Measurements from ENCODE around the gene GRIK4. TPM values are rescaled to one million over a fixed set of nuclear protein-coding genes. Genes with fewer than 3 reads are reported as not detected.

Gene GRIK4
- polyA plus RNA-seq, 1 donor from 2014 or later, result 3.4 TPM

DNA sequence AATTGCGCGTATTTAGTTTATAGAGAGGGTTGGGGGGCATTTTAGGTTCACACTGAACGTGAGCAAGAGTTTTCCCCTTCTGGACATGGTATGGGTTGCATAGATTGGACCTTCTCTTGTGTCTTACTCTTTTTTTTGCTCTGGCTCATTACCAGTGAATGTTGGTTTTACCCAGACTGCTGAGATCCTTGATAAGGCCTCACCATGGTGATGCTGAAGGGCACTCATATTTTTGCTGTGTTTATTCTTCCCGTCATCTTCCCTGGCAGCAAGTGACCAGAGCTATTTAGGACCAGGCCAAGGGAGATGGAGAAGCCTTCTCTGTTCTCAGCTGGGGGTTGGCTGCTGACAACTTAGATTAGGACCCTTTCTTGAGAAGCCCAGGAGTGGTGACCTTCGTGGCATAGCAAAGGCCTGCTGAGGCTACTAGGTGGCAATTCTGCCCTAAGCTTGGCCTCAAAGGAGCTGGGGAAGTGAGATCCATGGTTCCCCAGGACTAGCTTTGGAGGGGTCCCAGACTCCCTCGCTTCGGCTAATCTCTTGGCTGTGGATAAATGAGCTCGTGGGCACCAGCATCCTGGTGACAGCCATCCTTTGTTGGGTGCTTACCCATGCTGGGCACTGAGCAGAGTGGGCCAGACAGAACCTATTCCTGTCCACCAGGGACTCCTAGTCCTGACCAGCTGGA lies 47.3 kb downstream of the GRIK4 start (continued):
- TF ChIP-seq, protein P1, sequence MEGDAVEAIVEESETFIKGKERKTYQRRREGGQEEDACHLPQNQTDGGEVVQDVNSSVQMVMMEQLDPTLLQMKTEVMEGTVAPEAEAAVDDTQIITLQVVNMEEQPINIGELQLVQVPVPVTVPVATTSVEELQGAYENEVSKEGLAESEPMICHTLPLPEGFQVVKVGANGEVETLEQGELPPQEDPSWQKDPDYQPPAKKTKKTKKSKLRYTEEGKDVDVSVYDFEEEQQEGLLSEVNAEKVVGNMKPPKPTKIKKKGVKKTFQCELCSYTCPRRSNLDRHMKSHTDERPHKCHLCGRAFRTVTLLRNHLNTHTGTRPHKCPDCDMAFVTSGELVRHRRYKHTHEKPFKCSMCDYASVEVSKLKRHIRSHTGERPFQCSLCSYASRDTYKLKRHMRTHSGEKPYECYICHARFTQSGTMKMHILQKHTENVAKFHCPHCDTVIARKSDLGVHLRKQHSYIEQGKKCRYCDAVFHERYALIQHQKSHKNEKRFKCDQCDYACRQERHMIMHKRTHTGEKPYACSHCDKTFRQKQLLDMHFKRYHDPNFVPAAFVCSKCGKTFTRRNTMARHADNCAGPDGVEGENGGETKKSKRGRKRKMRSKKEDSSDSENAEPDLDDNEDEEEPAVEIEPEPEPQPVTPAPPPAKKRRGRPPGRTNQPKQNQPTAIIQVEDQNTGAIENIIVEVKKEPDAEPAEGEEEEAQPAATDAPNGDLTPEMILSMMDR (IDR thresholded peaks at IDR 0.05; ENCODE audit: poor library complexity, severe bottlenecking), result no peak

DNA sequence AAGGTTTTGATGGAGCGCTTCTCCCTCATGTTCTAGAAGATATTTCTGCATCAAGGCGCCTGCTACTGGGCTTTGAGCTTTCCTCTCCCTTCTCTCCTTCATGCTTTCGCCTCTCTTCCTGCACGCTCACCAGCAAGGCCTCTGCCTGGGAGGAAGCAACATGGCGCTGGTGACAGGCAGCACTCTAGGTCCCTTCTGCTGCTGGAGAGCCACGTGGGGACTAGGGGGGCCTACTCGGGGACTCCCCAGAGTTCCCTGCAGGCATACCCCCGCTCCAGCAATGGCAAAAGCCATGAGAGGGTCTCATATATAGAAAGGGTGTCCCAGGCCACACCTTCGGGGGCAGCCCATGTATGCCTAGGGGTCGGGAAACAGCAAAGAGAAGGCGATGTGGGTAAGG lies 49.7 kb downstream of the GRIK4 start:
- H3K9me2 ChIP-seq (ENCODE audit: insufficient read depth, low read length), result no peaks in the 10 kb centered on the region
- H3K27me3 ChIP-seq (ENCODE audit: insufficient read depth, low read depth, low read length), result peaks cover 3% of the 10 kb centered on the region
- no peak overlapping the region for H3K9ac ChIP-seq (ENCODE audit: low read length)
- H3K4me2 ChIP-seq (ENCODE audit: low read length), result no peak overlapping the region
- no peak overlapping the region for H3K27ac ChIP-seq (ENCODE audit: low read length)
- no peaks in the 10 kb centered on the region for H3F3A ChIP-seq (ENCODE audit: insufficient read depth, low read length, poor library complexity, severe bottlenecking)
- TF ChIP-seq, protein P1 (IDR thresholded peaks at IDR 0.05; ENCODE audit: poor library complexity, severe bottlenecking), result no peak
- no peak for TF ChIP-seq TAF1 (IDR thresholded peaks at IDR 0.05; ENCODE audit: low read depth)
- no peak overlapping the region for H3K4me3 ChIP-seq (ENCODE audit: low read length)
- no peaks in the 10 kb centered on the region for H3K79me2 ChIP-seq (replicated peaks; ENCODE audit: insufficient read depth, low read length)
- no peaks in the 10 kb centered on the region for H3K9me3 ChIP-seq (ENCODE audit: low read length)
- H3K36me3 ChIP-seq (ENCODE audit: insufficient read depth, low read length), result no peaks in the 10 kb centered on the region
- H4K20me1 ChIP-seq (ENCODE audit: insufficient read depth), result no peaks in the 10 kb centered on the region
- no peak overlapping the region for H2AFZ ChIP-seq (ENCODE audit: low read depth, low read length)

DNA sequence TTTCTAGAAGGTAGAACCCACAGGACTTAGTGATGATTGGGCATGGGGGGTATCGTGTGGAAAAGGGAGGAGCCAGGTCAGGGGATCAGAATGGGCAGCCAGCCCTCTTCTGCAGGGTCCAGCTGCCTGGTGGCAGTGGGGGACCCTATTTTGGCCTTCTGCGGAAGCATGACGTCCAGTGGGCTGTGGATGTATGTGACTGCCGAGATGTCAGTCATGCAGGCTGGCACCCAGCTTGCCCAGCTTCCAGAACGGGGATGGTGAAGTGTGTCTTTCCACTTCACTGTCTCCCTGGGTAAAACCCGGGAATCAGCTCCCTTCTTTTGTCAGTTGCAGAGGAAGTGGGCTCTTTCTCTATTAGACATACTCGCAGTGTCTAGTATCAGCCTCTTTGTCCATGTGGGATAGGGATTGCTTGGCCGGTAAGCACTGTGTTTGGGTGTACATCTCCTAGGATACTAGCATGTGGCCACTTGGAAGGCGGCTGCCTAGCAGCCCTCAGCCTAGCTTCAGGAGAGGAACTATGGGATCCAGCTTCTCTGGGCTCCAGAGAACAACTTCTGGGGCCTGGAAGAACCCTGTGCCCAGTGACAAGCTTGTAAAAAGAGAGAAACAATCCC lies 51.4 kb downstream of the GRIK4 start:
- Histone ChIP-seq H3K27ac (ENCODE audit: low read length) (no peak overlapping the region), H3K4me2 (ENCODE audit: low read length) (no peak overlapping the region)

More for the DNA sequence above, 51.4 kb downstream of the GRIK4 start:
- Histone ChIP-seq H3K79me2 (replicated peaks; ENCODE audit: insufficient read depth, low read length) (no peaks in the 10 kb centered on the region), H4K20me1 (ENCODE audit: insufficient read depth) (no peaks in the 10 kb centered on the region), H3K27me3 (ENCODE audit: insufficient read depth, low read depth, low read length) (peaks cover 8% of the 10 kb centered on the region), H3K9ac (ENCODE audit: low read length) (no peak overlapping the region), H3K9me3 (ENCODE audit: low read length) (no peaks in the 10 kb centered on the region), H3F3A (ENCODE audit: insufficient read depth, low read length, poor library complexity, severe bottlenecking) (no peaks in the 10 kb centered on the region), H3K9me2 (ENCODE audit: insufficient read depth, low read length) (no peaks in the 10 kb centered on the region), H2AFZ (ENCODE audit: low read depth, low read length) (no peak overlapping the region), H3K4me3 (ENCODE audit: low read length) (no peak overlapping the region), H3K36me3 (ENCODE audit: insufficient read depth, low read length) (no peaks in the 10 kb centered on the region)
- TF ChIP-seq, protein P1 (IDR thresholded peaks at IDR 0.05; ENCODE audit: poor library complexity, severe bottlenecking), result no peak
- TF ChIP-seq EP300 (conservative IDR thresholded peaks at IDR 0.05; ENCODE audit: poor library complexity, severe bottlenecking), result no peak
- TF ChIP-seq, protein P2, sequence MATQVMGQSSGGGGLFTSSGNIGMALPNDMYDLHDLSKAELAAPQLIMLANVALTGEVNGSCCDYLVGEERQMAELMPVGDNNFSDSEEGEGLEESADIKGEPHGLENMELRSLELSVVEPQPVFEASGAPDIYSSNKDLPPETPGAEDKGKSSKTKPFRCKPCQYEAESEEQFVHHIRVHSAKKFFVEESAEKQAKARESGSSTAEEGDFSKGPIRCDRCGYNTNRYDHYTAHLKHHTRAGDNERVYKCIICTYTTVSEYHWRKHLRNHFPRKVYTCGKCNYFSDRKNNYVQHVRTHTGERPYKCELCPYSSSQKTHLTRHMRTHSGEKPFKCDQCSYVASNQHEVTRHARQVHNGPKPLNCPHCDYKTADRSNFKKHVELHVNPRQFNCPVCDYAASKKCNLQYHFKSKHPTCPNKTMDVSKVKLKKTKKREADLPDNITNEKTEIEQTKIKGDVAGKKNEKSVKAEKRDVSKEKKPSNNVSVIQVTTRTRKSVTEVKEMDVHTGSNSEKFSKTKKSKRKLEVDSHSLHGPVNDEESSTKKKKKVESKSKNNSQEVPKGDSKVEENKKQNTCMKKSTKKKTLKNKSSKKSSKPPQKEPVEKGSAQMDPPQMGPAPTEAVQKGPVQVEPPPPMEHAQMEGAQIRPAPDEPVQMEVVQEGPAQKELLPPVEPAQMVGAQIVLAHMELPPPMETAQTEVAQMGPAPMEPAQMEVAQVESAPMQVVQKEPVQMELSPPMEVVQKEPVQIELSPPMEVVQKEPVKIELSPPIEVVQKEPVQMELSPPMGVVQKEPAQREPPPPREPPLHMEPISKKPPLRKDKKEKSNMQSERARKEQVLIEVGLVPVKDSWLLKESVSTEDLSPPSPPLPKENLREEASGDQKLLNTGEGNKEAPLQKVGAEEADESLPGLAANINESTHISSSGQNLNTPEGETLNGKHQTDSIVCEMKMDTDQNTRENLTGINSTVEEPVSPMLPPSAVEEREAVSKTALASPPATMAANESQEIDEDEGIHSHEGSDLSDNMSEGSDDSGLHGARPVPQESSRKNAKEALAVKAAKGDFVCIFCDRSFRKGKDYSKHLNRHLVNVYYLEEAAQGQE (IDR thresholded peaks at IDR 0.05; ENCODE audit: borderline replicate concordance), result no peak
- no peak for TF ChIP-seq RAD21 (conservative IDR thresholded peaks at IDR 0.05)
- TF ChIP-seq SMC3 (conservative IDR thresholded peaks at IDR 0.05; ENCODE audit: poor library complexity), result no peak
- no peak for TF ChIP-seq MXI1 (conservative IDR thresholded peaks at IDR 0.05; ENCODE audit: poor library complexity, severe bottlenecking)
- no peak for TF ChIP-seq TAF1 (IDR thresholded peaks at IDR 0.05; ENCODE audit: low read depth)
- no peak for TF ChIP-seq EZH2 (IDR thresholded peaks at IDR 0.05; ENCODE audit: borderline replicate concordance, insufficient read depth, low read length, poor library complexity, severe bottlenecking)
- TF ChIP-seq POLR2AphosphoS5 (IDR thresholded peaks at IDR 0.05), result no peak

All from neural cell (in vitro differentiated cells).